ENCODE results near the gene APOBR.
"Not testable (repeated sequence)": the region's sequence is repeated elsewhere in the genome, so short reads cannot be mapped to it uniquely, and the experiment has no call there.

Gene APOBR

GRCh38 chr16:28538733-28539596 lies 44.5 kb downstream of the APOBR start, which contains the start of gene NUPR1:
NUPR1 (minus strand) TSS chr16:28538974; CDS start chr16:28538907, 67 bp downstream.
- no peak for TF ChIP-seq CTCF (IDR thresholded peaks at IDR 0.05; ENCODE audit: extremely low read depth, insufficient read depth, missing control alignments)
- DNase-seq (ENCODE audit: low spot score): no peak
- in situ Hi-C loops (cut with MboI; ENCODE audit: low pct_unique_long_range_greater_than_20kb, low sequenced_read_pairs, unreplicated experiment): loop anchor here (25.0 kb wide), 1 partner anchor 227 kb away; no protein-coding TSS in a partner anchor

GRCh38 chr16:28540346-28540745 lies 45.9 kb downstream of the APOBR start:
- in situ Hi-C loops (cut with MboI; ENCODE audit: low pct_unique_long_range_greater_than_20kb, low sequenced_read_pairs, unreplicated experiment): loop anchor here (25.0 kb wide), 1 partner anchor 228 kb away; no protein-coding TSS in a partner anchor
- no peak for TF ChIP-seq CTCF (IDR thresholded peaks at IDR 0.05; ENCODE audit: extremely low read depth, insufficient read depth, missing control alignments)
- DNase-seq (ENCODE audit: low spot score): no peak

GRCh38 chr16:28542646-28543045 lies 48.2 kb downstream of the APOBR start:
- in situ Hi-C loops (cut with MboI; ENCODE audit: low pct_unique_long_range_greater_than_20kb, low sequenced_read_pairs, unreplicated experiment): loop anchor here (25.0 kb wide), 1 partner anchor 230 kb away; no protein-coding TSS in a partner anchor
- DNase-seq (ENCODE audit: low spot score): no peak
- TF ChIP-seq CTCF (IDR thresholded peaks at IDR 0.05; ENCODE audit: extremely low read depth, insufficient read depth, missing control alignments): no peak

GRCh38 chr16:28543072-28543471 lies 48.6 kb downstream of the APOBR start:
- no peak for TF ChIP-seq CTCF (IDR thresholded peaks at IDR 0.05; ENCODE audit: extremely low read depth, insufficient read depth, missing control alignments)
- DNase-seq (ENCODE audit: low spot score): no peak
- in situ Hi-C loops (cut with MboI; ENCODE audit: low pct_unique_long_range_greater_than_20kb, low sequenced_read_pairs, unreplicated experiment): loop anchor here (25.0 kb wide), 1 partner anchor 231 kb away; no protein-coding TSS in a partner anchor

GRCh38 chr16:28544998-28545397 lies 50.6 kb downstream of the APOBR start:
- in situ Hi-C loops (cut with MboI; ENCODE audit: low pct_unique_long_range_greater_than_20kb, low sequenced_read_pairs, unreplicated experiment): loop anchor here (25.0 kb wide), 1 partner anchor 233 kb away; no protein-coding TSS in a partner anchor
- TF ChIP-seq CTCF (IDR thresholded peaks at IDR 0.05; ENCODE audit: extremely low read depth, insufficient read depth, missing control alignments): no peak

GRCh38 chr16:28545964-28546363 lies 51.5 kb downstream of the APOBR start:
- in situ Hi-C loops (cut with MboI; ENCODE audit: low pct_unique_long_range_greater_than_20kb, low sequenced_read_pairs, unreplicated experiment): loop anchor here (25.0 kb wide), 1 partner anchor 234 kb away; no protein-coding TSS in a partner anchor
- DNase-seq (ENCODE audit: low spot score): not testable (repeated sequence)

More at GRCh38 chr16:28544998-28545397, 50.6 kb downstream of the APOBR start:
- no peak for DNase-seq (ENCODE audit: low spot score)

- TF ChIP-seq CTCF (IDR thresholded peaks at IDR 0.05; ENCODE audit: extremely low read depth, insufficient read depth, missing control alignments): no peak
- in situ Hi-C loops (cut with MboI; ENCODE audit: low pct_unique_long_range_greater_than_20kb, low sequenced_read_pairs, unreplicated experiment): loop anchor here (25.0 kb wide), 1 partner anchor 234 kb away; no protein-coding TSS in a partner anchor
- no peak for DNase-seq (ENCODE audit: low spot score)
These were observed 52.2 kb downstream of the APOBR start for GRCh38 chr16:28546626-28547025.
